Gastrocnemius medialis (tissue), 4 donors: ENCODE data around the gene CFB. TPM values are rescaled to one million over a fixed set of nuclear protein-coding genes. Genes with fewer than 3 reads are reported as not detected.

Experiments
- ATAC-seq, 2 donors: fragments of 150-250 bp; one replicate each; pipeline ENCODE4 v1.9.1; 2016
- DNase-seq, 2 donors: peaks; one replicate each; pipeline ENCODE4 v3.0.0-alpha.2; 2019
- H3K27ac ChIP-seq, 4 donors: fragments of 200-600 bp; sonication (generic); 1 replicate in 1 of 4; 2 replicates in 3 of 4; pipeline ENCODE4 v1.5.1; 2016 to 2018; ENCODE audit warnings: mild to moderate bottlenecking in 2 of 4, moderate library complexity in 1 of 4
- H3K27me3 ChIP-seq, 3 donors: fragments of 200-600 bp; sonication (generic) in 2 of 3; 1 replicate in 1 of 3; 2 replicates in 2 of 3; pipeline versions ENCODE4 v1.5.1 to v1.6.0; 2016 to 2019; ENCODE audit warnings: mild to moderate bottlenecking in 1 of 3, moderate library complexity in 1 of 3
- H3K36me3 ChIP-seq, 2 donors: fragments of 200-600 bp; sonication (generic) in 1 of 2; one replicate each; pipeline ENCODE4 v1.5.1; 2017 to 2018
- H3K4me1 ChIP-seq, 2 donors: fragments of 200-600 bp; sonication (generic) in 1 of 2; one replicate each; pipeline ENCODE4 v1.5.1; 2016 to 2017; ENCODE audit warnings: mild to moderate bottlenecking in 2 of 2
- H3K4me3 ChIP-seq, 4 donors: fragments of 200-600 bp; sonication (generic) in 3 of 4; 1 replicate in 1 of 4; 2 replicates in 3 of 4; pipeline ENCODE4 v1.5.1; 2016 to 2019; ENCODE audit warnings: mild to moderate bottlenecking in 2 of 4
- H3K9me3 ChIP-seq, 3 donors: fragments of 200-600 bp; sonication (generic) in 2 of 3; 1 replicate in 1 of 3; 2 replicates in 2 of 3; pipeline ENCODE4 v1.5.1; 2016 to 2019
- POLR2A ChIP-seq, 2 donors: fragments of 450-650 bp; IDR thresholded peaks; one replicate each; pipeline ENCODE4 v1.6.1; 2017; ENCODE audit warnings: antibody characterized with exemption in 2 of 2, mild to moderate bottlenecking in 2 of 2, moderate library complexity in 2 of 2
- in situ Hi-C, 4 donors: fragments of 200-750 bp; cut with MboI; loops; one replicate each; pipeline versions ENCODE4 v1.15.0 to v1.8.0; 2017; ENCODE audit warnings: low sequenced_read_pairs in 4 of 4
- intact Hi-C: fragments of 100-400 bp; cut with DNase I; formaldehyde crosslinking; loops from one replicate; pipeline ENCODE4 v1.15.1; 2023; ENCODE audit warnings: low total_unique reads
- total RNA-seq, 4 donors: library from RNA; depleted of rRNA; stranded (reverse); fragments of >200 nt; gene quantifications; one replicate each; pipeline versions ENCODE4 v1.1.0 to v1.2.3, GENCODE V29; 2016
- TF ChIP-seq, protein P1 (sequence below), 5 experiments: fragments of 450-650 bp in 3 of 5; fragments of 200-600 bp in 2 of 5; sonication (generic) in 2 of 5; IDR thresholded peaks in 4 of 5; conservative IDR thresholded peaks in 1 of 5; 1 replicate in 4 of 5; 2 replicates in 1 of 5; pipeline ENCODE4 v1.5.1; 2016 to 2019; ENCODE audit warnings: antibody characterized with exemption in 5 of 5, mild to moderate bottlenecking in 3 of 5, moderate library complexity in 3 of 5

The CFB gene
- 10 to 100 TPM in 1 of 4 donors, 1 to 10 TPM in 3; 1.0 to 13.8 (median 6.1) TPM for total RNA-seq

DNA sequence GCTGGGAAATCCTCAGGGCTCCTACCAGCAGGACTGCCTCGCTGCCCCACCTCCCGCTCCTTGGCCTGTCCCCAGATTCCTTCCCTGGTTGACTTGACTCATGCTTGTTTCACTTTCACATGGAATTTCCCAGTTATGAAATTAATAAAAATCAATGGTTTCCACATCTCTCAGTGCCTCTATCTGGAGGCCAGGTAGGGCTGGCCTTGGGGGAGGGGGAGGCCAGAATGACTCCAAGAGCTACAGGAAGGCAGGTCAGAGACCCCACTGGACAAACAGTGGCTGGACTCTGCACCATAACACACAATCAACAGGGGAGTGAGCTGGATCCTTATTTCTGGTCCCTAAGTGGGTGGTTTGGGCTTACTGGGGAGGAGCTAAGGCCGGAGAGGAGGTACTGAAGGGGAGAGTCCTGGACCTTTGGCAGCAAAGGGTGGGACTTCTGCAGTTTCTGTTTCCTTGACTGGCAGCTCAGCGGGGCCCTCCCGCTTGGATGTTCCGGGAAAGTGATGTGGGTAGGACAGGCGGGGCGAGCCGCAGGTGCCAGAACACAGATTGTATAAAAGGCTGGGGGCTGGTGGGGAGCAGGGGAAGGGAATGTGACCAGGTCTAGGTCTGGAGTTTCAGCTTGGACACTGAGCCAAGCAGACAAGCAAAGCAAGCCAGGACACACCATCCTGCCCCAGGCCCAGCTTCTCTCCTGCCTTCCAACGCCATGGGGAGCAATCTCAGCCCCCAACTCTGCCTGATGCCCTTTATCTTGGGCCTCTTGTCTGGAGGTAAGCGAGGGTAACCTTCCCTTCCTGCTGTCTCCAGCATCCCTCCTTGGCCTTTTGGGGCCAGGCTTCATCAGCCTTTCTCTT lies at the start of gene CFB:
TSS of gene CFB (plus strand) at position 589 of the 863 bp plus-strand sequence. CDS start at position 716, 127 bp downstream.
- DNase-seq: peak; percentile 28 to 69
- Histone ChIP-seq H3K36me3 (no peaks in the 10 kb centered on the region), H3K4me3 (peak within 1 kb of the TSS; percentile 13 to 43 (median 26)), H3K9me3 (no peaks in the 10 kb centered on the region), H3K27ac (peak within 1 kb of the TSS; percentile 55 to 80 (median 74)), H3K27me3 (peaks cover 3 to 12% (median 12%) of the 10 kb centered on the region in 3 donors), H3K4me1 (no peaks in the 10 kb centered on the region)
- in situ Hi-C loops: no loop called here
- intact Hi-C loops: no loop called here
- no peak for TF ChIP-seq POLR2A (IDR thresholded peaks at IDR 0.05)
- TF ChIP-seq, protein P1, sequence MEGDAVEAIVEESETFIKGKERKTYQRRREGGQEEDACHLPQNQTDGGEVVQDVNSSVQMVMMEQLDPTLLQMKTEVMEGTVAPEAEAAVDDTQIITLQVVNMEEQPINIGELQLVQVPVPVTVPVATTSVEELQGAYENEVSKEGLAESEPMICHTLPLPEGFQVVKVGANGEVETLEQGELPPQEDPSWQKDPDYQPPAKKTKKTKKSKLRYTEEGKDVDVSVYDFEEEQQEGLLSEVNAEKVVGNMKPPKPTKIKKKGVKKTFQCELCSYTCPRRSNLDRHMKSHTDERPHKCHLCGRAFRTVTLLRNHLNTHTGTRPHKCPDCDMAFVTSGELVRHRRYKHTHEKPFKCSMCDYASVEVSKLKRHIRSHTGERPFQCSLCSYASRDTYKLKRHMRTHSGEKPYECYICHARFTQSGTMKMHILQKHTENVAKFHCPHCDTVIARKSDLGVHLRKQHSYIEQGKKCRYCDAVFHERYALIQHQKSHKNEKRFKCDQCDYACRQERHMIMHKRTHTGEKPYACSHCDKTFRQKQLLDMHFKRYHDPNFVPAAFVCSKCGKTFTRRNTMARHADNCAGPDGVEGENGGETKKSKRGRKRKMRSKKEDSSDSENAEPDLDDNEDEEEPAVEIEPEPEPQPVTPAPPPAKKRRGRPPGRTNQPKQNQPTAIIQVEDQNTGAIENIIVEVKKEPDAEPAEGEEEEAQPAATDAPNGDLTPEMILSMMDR (IDR thresholded peaks at IDR 0.05 in 4 of 5, conservative IDR thresholded peaks at IDR 0.05 in 1 of 5): no peak
- ATAC-seq: peak; percentile 69 to 73

DNA sequence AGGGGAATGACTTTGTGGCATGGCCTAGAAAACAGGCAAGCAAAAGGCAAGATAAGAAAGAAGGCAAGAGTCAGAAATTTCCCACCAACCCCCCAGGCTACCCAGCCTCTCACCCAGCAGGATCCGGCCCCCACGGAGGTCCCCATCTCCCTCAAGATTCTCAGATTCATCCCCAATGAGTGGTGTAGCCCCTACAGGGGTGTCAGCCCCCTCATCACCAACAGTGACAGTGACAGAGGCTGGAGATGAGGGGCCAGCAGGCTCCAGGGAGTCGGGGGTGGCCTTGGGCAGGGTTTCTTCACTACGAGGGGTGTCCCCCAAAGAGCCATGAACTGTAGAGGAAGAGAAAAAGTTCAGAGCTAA lies 49.4 kb upstream of the CFB start:
- H3K4me3 ChIP-seq: peak overlapping the region; percentile 85 to 95 (median 90)
- H3K36me3 ChIP-seq: peaks cover 0 to 35% of the 10 kb centered on the region in 2 donors
- no peak for DNase-seq
- no peaks in the 10 kb centered on the region for H3K27me3 ChIP-seq
- intact Hi-C loops (loop anchor here (2.0 to 10.0 kb wide), 3 partner anchors 62 to 352 kb away; partner anchors contain the start of genes ABHD16A, ATP6V1G2, DDX39B and NFKBIL1), in situ Hi-C loops (loop anchor here in 1 of 4 donors (10.0 kb wide), 1 partner anchor 78 kb away; the partner anchor contains the start of gene DXO)
- ATAC-seq: no peak
- peaks cover 13 to 18% of the 10 kb centered on the region in 2 donors for H3K4me1 ChIP-seq
- no peak for TF ChIP-seq POLR2A (IDR thresholded peaks at IDR 0.05)
- TF ChIP-seq, protein P1 (IDR thresholded peaks at IDR 0.05 in 4 of 5, conservative IDR thresholded peaks at IDR 0.05 in 1 of 5): no peak
- peak overlapping the region; percentile 71 to 95 (median 92) for H3K27ac ChIP-seq
- H3K9me3 ChIP-seq: no peaks in the 10 kb centered on the region

DNA sequence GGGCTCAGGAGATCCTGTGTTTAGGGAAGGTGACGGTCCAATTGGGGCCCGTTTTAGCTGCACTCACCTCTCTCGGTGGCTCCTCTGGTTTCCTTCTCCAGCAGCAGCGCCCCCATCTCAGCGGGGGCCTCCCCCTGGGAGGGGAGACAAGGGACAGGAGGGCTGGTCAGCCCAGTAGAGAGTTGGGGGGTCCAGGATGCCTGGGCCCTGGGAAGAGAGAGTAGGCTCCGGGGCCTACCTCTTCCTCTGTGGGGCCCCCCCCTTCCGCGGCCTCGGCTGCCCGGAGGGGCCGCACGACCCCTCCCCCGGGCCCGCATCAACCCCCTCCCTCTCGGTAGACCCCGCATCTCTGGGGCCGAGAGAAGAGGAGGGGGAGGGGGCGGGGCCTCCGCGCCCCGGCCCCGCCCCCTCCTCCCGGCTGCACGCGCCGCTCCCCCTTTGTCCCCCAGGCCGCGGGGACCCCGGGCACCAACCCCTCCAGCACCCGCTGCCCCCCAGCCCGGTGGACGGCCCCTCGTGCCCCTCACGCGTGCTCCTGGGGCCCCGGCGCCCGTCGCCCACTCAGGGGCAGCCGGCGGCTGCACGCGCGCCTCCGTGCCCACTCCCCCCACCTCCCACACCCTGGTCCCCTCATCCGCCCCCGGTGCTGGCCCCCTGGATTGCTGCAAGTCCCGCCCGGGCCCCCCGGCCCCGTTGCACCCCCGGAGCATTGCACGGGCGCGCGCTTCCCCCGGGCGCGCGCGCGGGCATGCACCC lies 48.9 kb upstream of the CFB start:
- DNase-seq (no peak), ATAC-seq (no peak)
- Histone ChIP-seq H3K27me3 (no peaks in the 10 kb centered on the region), H3K4me1 (peaks cover 13 to 18% of the 10 kb centered on the region in 2 donors), H3K9me3 (no peaks in the 10 kb centered on the region), H3K27ac (peak overlapping the region; percentile 71 to 95 (median 92)), H3K36me3 (peaks cover 0 to 29% of the 10 kb centered on the region in 2 donors), H3K4me3 (peak overlapping the region; percentile 85 to 95 (median 90))
- no peak for TF ChIP-seq POLR2A (IDR thresholded peaks at IDR 0.05)
- intact Hi-C loops: loop anchor here (1.0 to 10.0 kb wide), 4 partner anchors 34 to 352 kb away; partner anchors contain the start of genes ABHD16A, ATP6V1G2, DDX39B and NFKBIL1
- in situ Hi-C loops: loop anchor here in 1 of 4 donors (10.0 kb wide), 1 partner anchor 78 kb away; the partner anchor contains the start of gene DXO

DNA sequence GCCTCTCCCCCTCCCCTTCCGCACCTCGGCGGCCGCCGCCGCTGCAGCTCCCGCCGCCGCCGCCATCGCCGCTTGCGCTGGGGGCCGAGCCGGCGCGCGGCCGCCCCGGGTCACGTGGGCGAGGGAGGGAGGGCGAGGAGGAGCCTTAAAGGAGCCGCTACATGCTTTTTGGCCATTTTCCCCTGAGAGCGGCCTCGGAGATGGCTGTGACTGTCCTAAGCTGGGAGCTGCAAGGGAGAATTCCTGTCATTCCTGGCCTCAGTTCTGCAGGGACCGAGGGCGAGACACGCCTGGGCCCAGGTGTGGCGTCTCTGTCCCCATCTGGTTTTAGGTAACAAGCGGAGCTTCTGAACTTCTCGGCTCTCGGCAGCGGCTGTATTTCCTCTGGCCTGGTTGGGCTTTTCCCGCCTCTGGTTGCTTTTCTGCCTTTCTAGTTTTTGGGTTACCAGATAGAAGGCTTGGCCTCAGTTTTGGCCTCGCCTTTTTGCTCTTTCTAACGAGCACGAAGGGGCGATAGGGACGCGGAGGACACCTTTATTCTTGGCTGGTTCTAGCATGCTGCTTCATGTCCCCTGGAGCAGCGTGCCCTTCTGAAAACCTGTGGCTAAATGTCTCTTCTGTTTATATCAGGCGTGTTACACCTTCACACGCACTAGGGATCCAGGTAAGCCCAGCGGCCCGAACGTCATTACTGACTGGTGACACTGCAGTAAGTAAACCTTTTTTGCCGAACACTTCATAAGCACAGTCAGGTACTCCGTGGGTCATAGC lies 48.1 kb upstream of the CFB start, which contains the start of gene EHMT2:
TSS of gene EHMT2 (minus strand) at position 87 of the 771 bp plus-strand sequence. CDS start at position 66, 21 bp downstream.
- peaks cover 17 to 23% of the 10 kb centered on the region in 2 donors for H3K4me1 ChIP-seq
- intact Hi-C loops (loop anchor here (1.0 to 10.0 kb wide), 4 partner anchors 34 to 353 kb away; partner anchors contain the start of genes ABHD16A, ATP6V1G2, DDX39B and NFKBIL1), in situ Hi-C loops (loop anchor here in 1 of 4 donors (10.0 kb wide), 1 partner anchor 77 kb away; the partner anchor contains the start of gene DXO)
- ATAC-seq: peak; percentile 76 to 82
- no peaks in the 10 kb centered on the region for H3K27me3 ChIP-seq
- H3K27ac ChIP-seq: peak within 1 kb of the TSS; percentile 88 to 95 (median 92)
- H3K36me3 ChIP-seq: peaks cover 0 to 22% of the 10 kb centered on the region in 2 donors
- DNase-seq: peak; percentile 78 to 81
- peak; percentile 84 to 86 for TF ChIP-seq POLR2A (IDR thresholded peaks at IDR 0.05)
- TF ChIP-seq, protein P1 (IDR thresholded peaks at IDR 0.05 in 4 of 5, conservative IDR thresholded peaks at IDR 0.05 in 1 of 5): peak in 4 of 5 experiments; percentile 9 to 40 (median 27)
- H3K4me3 ChIP-seq: peak within 1 kb of the TSS; percentile 85 to 95 (median 90)
- no peaks in the 10 kb centered on the region for H3K9me3 ChIP-seq
